Iris pigment epithelial cell (primary cell): ENCODE measurements around the gene MGMT.
A peak's percentile ranks its signal among the peaks of the same experiment; 100 is the strongest.

Experiments
- DNase-seq: peaks from one replicate; pipeline ENCODE4 v3.0.0-alpha.2; 2011; ENCODE audit warnings: low read depth

Gene MGMT

GRCh38 chr10:129690248-129691070 lies 223.4 kb downstream of the MGMT start:
- DNase-seq: no peak

- DNase-seq: no peak
These were observed 225.7 kb downstream of the MGMT start for GRCh38 chr10:129692695-129693094.

- DNase-seq: no peak
These were observed 226.3 kb downstream of the MGMT start for GRCh38 chr10:129693382-129693781.

- DNase-seq: no peak
These were observed 227.1 kb downstream of the MGMT start for GRCh38 chr10:129694184-129694583.

GRCh38 chr10:129694691-129695243 lies 227.7 kb downstream of the MGMT start:
- no peak for DNase-seq

GRCh38 chr10:129695671-129696070 lies 228.6 kb downstream of the MGMT start:
- DNase-seq: no peak

GRCh38 chr10:129696636-129697035 lies 229.6 kb downstream of the MGMT start:
- no peak for DNase-seq

GRCh38 chr10:129697463-129698247 lies 230.6 kb downstream of the MGMT start:
- no peak for DNase-seq

GRCh38 chr10:129699722-129700340 lies 232.8 kb downstream of the MGMT start:
- no peak for DNase-seq

- no peak for DNase-seq
These were observed 235.6 kb downstream of the MGMT start for GRCh38 chr10:129702605-129703004.

- DNase-seq: no peak
These were observed 236.5 kb downstream of the MGMT start for GRCh38 chr10:129703287-129704137.

GRCh38 chr10:129704225-129704624 lies 237.2 kb downstream of the MGMT start:
- no peak for DNase-seq

GRCh38 chr10:129704786-129705525 lies 237.9 kb downstream of the MGMT start:
- DNase-seq: no peak

GRCh38 chr10:129705676-129706075 lies 238.6 kb downstream of the MGMT start:
- DNase-seq: no peak

GRCh38 chr10:129706081-129706480 lies 239.0 kb downstream of the MGMT start:
- DNase-seq: no peak

GRCh38 chr10:129706523-129706922 lies 239.5 kb downstream of the MGMT start:
- no peak for DNase-seq

GRCh38 chr10:129707406-129708388 lies 240.7 kb downstream of the MGMT start:
- peak; percentile 34 for DNase-seq

GRCh38 chr10:129709101-129709500 lies 242.1 kb downstream of the MGMT start:
- DNase-seq: no peak
